ENCODE measurements around the gene FAP.

- TF ChIP-seq POLR2A (IDR thresholded peaks at IDR 0.05): no peak
- TF ChIP-seq CTCF (IDR thresholded peaks at IDR 0.05): no peak
Measured at GRCh38 chr2:162159446-162159845, 83.8 kb downstream of the FAP start.

Measured in testis (tissue), 2 donors.